Activated B cell treated with CpG ODN at 0.5 μM for 24 hours (primary cell): ENCODE measurements around the gene OBI1. TPM values are rescaled to one million over a fixed set of nuclear protein-coding genes. Genes with fewer than 3 reads are reported as not detected.

Experiments used
- ATAC-seq: fragments of 200-7000 bp; cut with Tn5 transposase; one replicate; pipeline ENCODE4 v1.10.0; 2021; ENCODE audit warnings: low read depth, mild to moderate bottlenecking, moderate library complexity
- CTCF ChIA-PET: fragments of 350-600 bp; sonication (Branson Sonifier 250); formaldehyde crosslinking; loops from one replicate; lab custom pipeline; 2021; ENCODE audit warnings: antibody characterized with exemption; lab: Charles Lee
- POLR2A ChIA-PET: fragments of 350-600 bp; sonication (Branson Sonifier 250); formaldehyde crosslinking; loops from one replicate; lab custom pipeline; 2021; ENCODE audit warnings: antibody characterized with exemption; lab: Charles Lee
- DNase-seq: peaks from one replicate; pipeline ENCODE4 v3.0.0; 2022
- H3K27ac Mint-ChIP-seq: one replicate; pipeline ENCODE4 v1.8.0; 2020; ENCODE audit warnings: mixed read lengths
- H3K27me3 Mint-ChIP-seq: one replicate; pipeline ENCODE4 v1.8.0; 2021; ENCODE audit warnings: mixed read lengths
- H3K36me3 Mint-ChIP-seq: one replicate; pipeline ENCODE4 v1.8.0; 2021; ENCODE audit warnings: low read depth, mixed read lengths
- H3K4me1 Mint-ChIP-seq: one replicate; pipeline ENCODE4 v1.8.0; 2021; ENCODE audit warnings: mixed read lengths
- H3K4me3 Mint-ChIP-seq: one replicate; pipeline ENCODE4 v1.8.0; 2020; ENCODE audit warnings: mild to moderate bottlenecking, mixed read lengths
- H3K9me3 Mint-ChIP-seq: one replicate; pipeline ENCODE4 v1.8.0; 2020; ENCODE audit warnings: mixed read lengths
- intact Hi-C: fragments of 100-400 bp; cut with micrococcal nuclease; formaldehyde crosslinking; loops from one replicate; pipeline ENCODE4 v1.15.1; 2024
- total RNA-seq: library from RNA; stranded (reverse); gene quantifications from 2 replicates; pipeline ENCODE4 v1.2.3, GENCODE V29; 2022
- TF ChIP-seq, protein P1 (sequence below): fragments of 200-600 bp; IDR thresholded peaks from one replicate; pipeline ENCODE4 v1.8.0; 2022; ENCODE audit warnings: antibody characterized with exemption, mild to moderate bottlenecking

The OBI1 gene
- total RNA-seq, 1 donor from 2014 or later, result 19.1 TPM

GRCh38 chr13:78598116-78598781 lies 60.7 kb downstream of the OBI1 start:
- H3K36me3 Mint-ChIP-seq, result no peaks in the 10 kb centered on the region
- no peak overlapping the region for H3K4me3 Mint-ChIP-seq
- H3K27me3 Mint-ChIP-seq, result peaks cover 60% of the 10 kb centered on the region
- DNase-seq (no peak), ATAC-seq (no peak)
- peaks cover 29% of the 10 kb centered on the region for H3K4me1 Mint-ChIP-seq
- ChIA-PET CTCF (no interaction called here), POLR2A (no interaction called here)
- peaks cover 3% of the 10 kb centered on the region for H3K9me3 Mint-ChIP-seq
- TF ChIP-seq, protein P1, sequence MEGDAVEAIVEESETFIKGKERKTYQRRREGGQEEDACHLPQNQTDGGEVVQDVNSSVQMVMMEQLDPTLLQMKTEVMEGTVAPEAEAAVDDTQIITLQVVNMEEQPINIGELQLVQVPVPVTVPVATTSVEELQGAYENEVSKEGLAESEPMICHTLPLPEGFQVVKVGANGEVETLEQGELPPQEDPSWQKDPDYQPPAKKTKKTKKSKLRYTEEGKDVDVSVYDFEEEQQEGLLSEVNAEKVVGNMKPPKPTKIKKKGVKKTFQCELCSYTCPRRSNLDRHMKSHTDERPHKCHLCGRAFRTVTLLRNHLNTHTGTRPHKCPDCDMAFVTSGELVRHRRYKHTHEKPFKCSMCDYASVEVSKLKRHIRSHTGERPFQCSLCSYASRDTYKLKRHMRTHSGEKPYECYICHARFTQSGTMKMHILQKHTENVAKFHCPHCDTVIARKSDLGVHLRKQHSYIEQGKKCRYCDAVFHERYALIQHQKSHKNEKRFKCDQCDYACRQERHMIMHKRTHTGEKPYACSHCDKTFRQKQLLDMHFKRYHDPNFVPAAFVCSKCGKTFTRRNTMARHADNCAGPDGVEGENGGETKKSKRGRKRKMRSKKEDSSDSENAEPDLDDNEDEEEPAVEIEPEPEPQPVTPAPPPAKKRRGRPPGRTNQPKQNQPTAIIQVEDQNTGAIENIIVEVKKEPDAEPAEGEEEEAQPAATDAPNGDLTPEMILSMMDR, result no peak
- no peak overlapping the region for H3K27ac Mint-ChIP-seq
- intact Hi-C loops, result loop anchor here (5.0 kb wide), 1 partner anchor 461 kb away; no protein-coding TSS in a partner anchor

GRCh38 chr13:78597602-78597932 lies 61.4 kb downstream of the OBI1 start:
- H3K9me3 Mint-ChIP-seq, result peaks cover 3% of the 10 kb centered on the region
- no peaks in the 10 kb centered on the region for H3K36me3 Mint-ChIP-seq
- H3K4me3 Mint-ChIP-seq, result no peak overlapping the region
- peaks cover 25% of the 10 kb centered on the region for H3K4me1 Mint-ChIP-seq
- TF ChIP-seq, protein P1, result no peak
- no peak for DNase-seq
- POLR2A ChIA-PET, result no interaction called here
- no peak overlapping the region for H3K27ac Mint-ChIP-seq
- intact Hi-C loops, result loop anchor here (5.0 kb wide), 1 partner anchor 460 kb away; no protein-coding TSS in a partner anchor
- CTCF ChIA-PET, result interaction anchor here (1.3 kb wide), 1 partner anchor 10 kb away, joined by 3 read pairs; no protein-coding TSS in a partner anchor
- no peak for ATAC-seq
- peaks cover 62% of the 10 kb centered on the region for H3K27me3 Mint-ChIP-seq

DNA sequence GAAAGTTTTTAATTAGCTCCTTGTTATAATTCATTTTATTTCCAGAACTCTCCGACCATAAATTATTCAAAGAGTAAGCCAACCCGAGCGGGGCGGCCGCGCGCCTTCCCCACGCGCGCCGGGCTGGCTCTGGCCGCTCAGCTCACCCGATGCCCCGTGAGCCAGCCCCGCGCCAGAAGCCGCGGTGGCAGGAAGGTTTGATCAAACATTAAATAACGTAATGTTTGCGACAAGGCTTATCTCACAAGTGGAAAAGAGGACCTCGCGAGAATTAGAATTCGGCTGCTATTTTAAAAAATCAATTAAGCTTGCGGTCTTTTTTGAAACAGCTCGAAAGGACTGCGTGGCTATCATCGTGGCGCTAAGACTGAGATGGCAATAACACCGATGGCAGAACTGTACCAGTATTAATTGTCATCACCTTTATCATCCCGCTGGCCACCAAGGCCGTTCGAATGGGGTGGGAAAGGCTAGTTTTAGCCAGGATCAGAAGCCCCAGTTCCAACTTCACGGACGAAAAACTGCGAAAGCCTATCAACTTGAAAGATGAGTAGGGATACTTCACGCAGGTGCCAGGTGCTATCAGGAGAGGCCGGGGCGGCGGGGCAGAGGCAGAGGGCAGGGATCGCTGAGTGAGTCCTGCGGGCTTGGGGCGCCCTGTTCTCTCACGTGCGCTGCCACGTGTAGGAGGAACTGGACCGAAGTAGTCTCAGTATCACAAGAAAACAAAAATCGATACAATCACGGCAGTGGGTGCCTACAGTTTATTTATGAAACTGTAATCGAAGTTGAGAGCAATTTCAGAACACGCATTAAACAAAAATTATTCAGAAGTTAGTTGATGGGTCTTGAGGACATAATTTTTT lies 62.0 kb downstream of the OBI1 start:
- no peaks in the 10 kb centered on the region for H3K36me3 Mint-ChIP-seq
- H3K27ac Mint-ChIP-seq, result no peak overlapping the region
- TF ChIP-seq, protein P1, result no peak
- intact Hi-C loops, result loop anchor here (5.0 kb wide), 1 partner anchor 460 kb away; no protein-coding TSS in a partner anchor
- no peak for ATAC-seq
- peaks cover 63% of the 10 kb centered on the region for H3K27me3 Mint-ChIP-seq
- no peak overlapping the region for H3K4me3 Mint-ChIP-seq
- ChIA-PET CTCF (interaction anchor here (1.3 kb wide), 1 partner anchor 10 kb away, joined by 3 read pairs; no protein-coding TSS in a partner anchor), POLR2A (no interaction called here)
- H3K4me1 Mint-ChIP-seq, result peaks cover 21% of the 10 kb centered on the region
- peaks cover 3% of the 10 kb centered on the region for H3K9me3 Mint-ChIP-seq
- DNase-seq, result no peak

- no peak overlapping the region for H3K4me3 Mint-ChIP-seq
- H3K4me1 Mint-ChIP-seq, result peaks cover 19% of the 10 kb centered on the region
- H3K27ac Mint-ChIP-seq, result no peak overlapping the region
- H3K36me3 Mint-ChIP-seq, result no peaks in the 10 kb centered on the region
- H3K27me3 Mint-ChIP-seq, result peaks cover 67% of the 10 kb centered on the region
- intact Hi-C loops, result loop anchor here (5.0 kb wide), 1 partner anchor 459 kb away; no protein-coding TSS in a partner anchor
- peaks cover 3% of the 10 kb centered on the region for H3K9me3 Mint-ChIP-seq
- DNase-seq (no peak), ATAC-seq (no peak)
- CTCF ChIA-PET, result interaction anchor here (1.3 kb wide), 1 partner anchor 11 kb away, joined by 3 read pairs; no protein-coding TSS in a partner anchor
- TF ChIP-seq, protein P1, result no peak
- POLR2A ChIA-PET, result no interaction called here
Measured at GRCh38 chr13:78596399-78596735, 62.6 kb downstream of the OBI1 start.
